ENCODE results near the gene SPTBN1. TPM values are rescaled to one million over a fixed set of nuclear protein-coding genes. Genes with fewer than 3 reads are reported as not detected.

SPTBN1 gene
- total and polyA plus RNA-seq, 2 of the 13 experiments (the other 11 are each of a cell fraction or from before 2014, with no cell fraction given): 123 to 299 TPM

DNA sequence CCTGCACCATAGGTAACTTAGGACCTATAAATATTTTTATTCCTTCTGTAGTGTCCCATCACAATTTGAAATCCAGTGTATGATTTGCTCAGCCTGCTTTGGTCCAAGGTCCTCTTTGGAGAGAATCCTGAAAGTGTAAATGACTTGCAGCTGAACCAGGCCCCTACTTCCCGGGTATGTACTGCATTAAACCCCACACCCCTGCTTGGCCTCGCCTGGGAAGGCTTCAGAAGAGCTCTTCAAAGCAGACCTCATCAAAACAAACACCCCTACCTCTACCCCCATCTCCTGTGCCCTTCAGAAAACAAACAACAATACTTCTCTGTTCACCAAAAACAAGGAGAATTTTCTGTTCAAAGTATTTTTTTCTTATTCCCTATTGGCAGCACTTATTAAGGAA is 9.5 kb upstream of the SPTBN1 start:
- POLR2A ChIA-PET: interaction anchor here (1.8 kb wide), 1 partner anchor 11 kb away, joined by 7 read pairs; no protein-coding TSS in a partner anchor
- Histone ChIP-seq H3K9me3 (ENCODE audit: low read length) (no peaks in the 10 kb centered on the region), H3K36me3 (replicated peaks in 1 of 2; ENCODE audit: control insufficient read depth in 1 of 2, insufficient read depth in 2 of 2, low read length in 2 of 2) (no peaks in the 10 kb centered on the region), H3K4me1 (ENCODE audit: insufficient read depth, low read length) (peaks cover 34% of the 10 kb centered on the region), H4K20me1 (ENCODE audit: insufficient read depth, low read length) (no peaks in the 10 kb centered on the region), H3K9ac (ENCODE audit: insufficient read depth, low read depth, low read length) (no peak overlapping the region), H3K79me2 (ENCODE audit: insufficient read depth, low read length) (no peaks in the 10 kb centered on the region), H2AFZ (ENCODE audit: low read length) (no peak overlapping the region), H3K4me3 (replicated peaks in 1 of 3; ENCODE audit: insufficient read depth in 1 of 3, low read depth in 2 of 3, low read length in 3 of 3) (peak overlapping the region in 2 of 3 experiments; percentile 16 to 17; a peak in 3 of 6 replicates), H3K27ac (ENCODE audit: extremely low read length, insufficient read depth, low read length) (peak overlapping the region; percentile 4), H3K27me3 (ENCODE audit: control insufficient read depth in 1 of 2, insufficient read depth in 2 of 2, low read length in 2 of 2) (no peaks in the 10 kb centered on the region), H3K4me2 (ENCODE audit: low read depth, low read length) (peak overlapping the region; percentile 57)
- FAIRE-seq (no peak), DNase-seq (ENCODE audit: low spot score) (peak; percentile 78), ATAC-seq (peak; percentile 93)
- no TSS peak for BruUV-seq (replicated peaks)
- intact Hi-C loops (cut with micrococcal nuclease; ENCODE audit: unreplicated experiment): no loop called here
- CTCF ChIA-PET (ENCODE audit: low intra/inter-chr PET ratio, low total read pairs): no interaction called here
- in situ Hi-C loops (cut with HindIII; ENCODE audit: extremely low pct_ligation_motif_present, low pct_unique_long_range_greater_than_20kb): no loop called here
- WGBS (ENCODE audit: low lambda C conversion rate): 0% methylated on average over 2 of the region's 2 CpGs
- TF ChIP-seq KMT2A (CRISPR knock-in tag; IDR thresholded peaks at IDR 0.05) (no peak), CBX2 (IDR thresholded peaks at IDR 0.05; ENCODE audit: low read depth, low read length) (no peak), CBX2 (CRISPR knock-in tag; IDR thresholded peaks at IDR 0.05; ENCODE audit: low read depth) (peak; percentile 31; the same call in 1 of the 2 replicates), MYNN (CRISPR knock-in tag; IDR thresholded peaks at IDR 0.05; ENCODE audit: low read depth) (no peak), TBX3 (IDR thresholded peaks at IDR 0.05; ENCODE audit: borderline replicate concordance) (no peak), ZNF629 (CRISPR knock-in tag; conservative IDR thresholded peaks at IDR 0.05) (no peak), ZNF207 (IDR thresholded peaks at IDR 0.05; ENCODE audit: borderline replicate concordance) (no peak), MYC (CRISPR knock-in tag; IDR thresholded peaks at IDR 0.05; ENCODE audit: borderline replicate concordance) (no peak), MXD4 (CRISPR knock-in tag; IDR thresholded peaks at IDR 0.05) (no peak), SALL1 (CRISPR knock-in tag; IDR thresholded peaks at IDR 0.05) (peak; percentile 53), ZSCAN25 (CRISPR knock-in tag; IDR thresholded peaks at IDR 0.05) (peak; percentile 89), ZNF12 (CRISPR knock-in tag; IDR thresholded peaks at IDR 0.05) (0 out of 2 replicates have a peak, but pooled peaks have one; percentile 20)
- TF ChIP-seq, protein P1, sequence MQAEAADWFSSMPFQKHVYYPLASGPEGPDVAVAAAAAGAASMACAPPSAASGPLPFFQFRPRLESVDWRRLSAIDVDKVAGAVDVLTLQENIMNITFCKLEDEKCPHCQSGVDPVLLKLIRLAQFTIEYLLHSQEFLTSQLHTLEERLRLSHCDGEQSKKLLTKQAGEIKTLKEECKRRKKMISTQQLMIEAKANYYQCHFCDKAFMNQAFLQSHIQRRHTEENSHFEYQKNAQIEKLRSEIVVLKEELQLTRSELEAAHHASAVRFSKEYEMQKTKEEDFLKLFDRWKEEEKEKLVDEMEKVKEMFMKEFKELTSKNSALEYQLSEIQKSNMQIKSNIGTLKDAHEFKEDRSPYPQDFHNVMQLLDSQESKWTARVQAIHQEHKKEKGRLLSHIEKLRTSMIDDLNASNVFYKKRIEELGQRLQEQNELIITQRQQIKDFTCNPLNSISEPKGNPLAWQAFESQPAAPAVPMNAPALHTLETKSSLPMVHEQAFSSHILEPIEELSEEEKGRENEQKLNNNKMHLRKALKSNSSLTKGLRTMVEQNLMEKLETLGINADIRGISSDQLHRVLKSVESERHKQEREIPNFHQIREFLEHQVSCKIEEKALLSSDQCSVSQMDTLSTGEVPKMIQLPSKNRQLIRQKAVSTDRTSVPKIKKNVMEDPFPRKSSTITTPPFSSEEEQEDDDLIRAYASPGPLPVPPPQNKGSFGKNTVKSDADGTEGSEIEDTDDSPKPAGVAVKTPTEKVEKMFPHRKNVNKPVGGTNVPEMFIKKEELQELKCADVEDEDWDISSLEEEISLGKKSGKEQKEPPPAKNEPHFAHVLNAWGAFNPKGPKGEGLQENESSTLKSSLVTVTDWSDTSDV (CRISPR knock-in tag; IDR thresholded peaks at IDR 0.05): no peak
- TF ChIP-seq, protein P2, sequence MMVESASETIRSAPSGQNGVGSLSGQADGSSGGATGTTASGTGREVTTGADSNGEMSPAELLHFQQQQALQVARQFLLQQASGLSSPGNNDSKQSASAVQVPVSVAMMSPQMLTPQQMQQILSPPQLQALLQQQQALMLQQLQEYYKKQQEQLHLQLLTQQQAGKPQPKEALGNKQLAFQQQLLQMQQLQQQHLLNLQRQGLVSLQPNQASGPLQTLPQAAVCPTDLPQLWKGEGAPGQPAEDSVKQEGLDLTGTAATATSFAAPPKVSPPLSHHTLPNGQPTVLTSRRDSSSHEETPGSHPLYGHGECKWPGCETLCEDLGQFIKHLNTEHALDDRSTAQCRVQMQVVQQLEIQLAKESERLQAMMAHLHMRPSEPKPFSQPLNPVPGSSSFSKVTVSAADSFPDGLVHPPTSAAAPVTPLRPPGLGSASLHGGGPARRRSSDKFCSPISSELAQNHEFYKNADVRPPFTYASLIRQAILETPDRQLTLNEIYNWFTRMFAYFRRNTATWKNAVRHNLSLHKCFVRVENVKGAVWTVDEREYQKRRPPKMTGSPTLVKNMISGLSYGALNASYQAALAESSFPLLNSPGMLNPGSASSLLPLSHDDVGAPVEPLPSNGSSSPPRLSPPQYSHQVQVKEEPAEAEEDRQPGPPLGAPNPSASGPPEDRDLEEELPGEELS (CRISPR knock-in tag; IDR thresholded peaks at IDR 0.05): peak; percentile 66; the same call in 1 of the 2 replicates
- TF ChIP-seq, protein P3, sequence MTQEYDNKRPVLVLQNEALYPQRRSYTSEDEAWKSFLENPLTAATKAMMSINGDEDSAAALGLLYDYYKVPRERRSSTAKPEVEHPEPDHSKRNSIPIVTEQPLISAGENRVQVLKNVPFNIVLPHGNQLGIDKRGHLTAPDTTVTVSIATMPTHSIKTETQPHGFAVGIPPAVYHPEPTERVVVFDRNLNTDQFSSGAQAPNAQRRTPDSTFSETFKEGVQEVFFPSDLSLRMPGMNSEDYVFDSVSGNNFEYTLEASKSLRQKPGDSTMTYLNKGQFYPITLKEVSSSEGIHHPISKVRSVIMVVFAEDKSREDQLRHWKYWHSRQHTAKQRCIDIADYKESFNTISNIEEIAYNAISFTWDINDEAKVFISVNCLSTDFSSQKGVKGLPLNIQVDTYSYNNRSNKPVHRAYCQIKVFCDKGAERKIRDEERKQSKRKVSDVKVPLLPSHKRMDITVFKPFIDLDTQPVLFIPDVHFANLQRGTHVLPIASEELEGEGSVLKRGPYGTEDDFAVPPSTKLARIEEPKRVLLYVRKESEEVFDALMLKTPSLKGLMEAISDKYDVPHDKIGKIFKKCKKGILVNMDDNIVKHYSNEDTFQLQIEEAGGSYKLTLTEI (CRISPR knock-in tag; conservative IDR thresholded peaks at IDR 0.05): no peak
- TF ChIP-seq, protein P4, sequence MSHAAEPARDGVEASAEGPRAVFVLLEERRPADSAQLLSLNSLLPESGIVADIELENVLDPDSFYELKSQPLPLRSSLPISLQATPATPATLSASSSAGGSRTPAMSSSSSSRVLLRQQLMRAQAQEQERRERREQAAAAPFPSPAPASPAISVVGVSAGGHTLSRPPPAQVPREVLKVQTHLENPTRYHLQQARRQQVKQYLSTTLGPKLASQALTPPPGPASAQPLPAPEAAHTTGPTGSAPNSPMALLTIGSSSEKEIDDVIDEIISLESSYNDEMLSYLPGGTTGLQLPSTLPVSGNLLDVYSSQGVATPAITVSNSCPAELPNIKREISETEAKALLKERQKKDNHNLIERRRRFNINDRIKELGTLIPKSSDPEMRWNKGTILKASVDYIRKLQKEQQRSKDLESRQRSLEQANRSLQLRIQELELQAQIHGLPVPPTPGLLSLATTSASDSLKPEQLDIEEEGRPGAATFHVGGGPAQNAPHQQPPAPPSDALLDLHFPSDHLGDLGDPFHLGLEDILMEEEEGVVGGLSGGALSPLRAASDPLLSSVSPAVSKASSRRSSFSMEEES (CRISPR knock-in tag; IDR thresholded peaks at IDR 0.05): peak; percentile 46; the same call in 1 of the 2 replicates
